ENCODE measurements around the gene SH3PXD2A. TPM values are rescaled to one million over a fixed set of nuclear protein-coding genes. Genes with fewer than 3 reads are reported as not detected.

Gene SH3PXD2A
- total RNA-seq, 1 donor = 3.1 TPM

GRCh38 chr10:103566536-103566935, 288.8 kb downstream of the SH3PXD2A start:
- Histone ChIP-seq H3K4me1 (ENCODE audit: insufficient read depth, low read length) (no peaks in the 10 kb centered on the region), H3K9me3 (ENCODE audit: low read depth, low read length) (no peaks in the 10 kb centered on the region), H3K27me3 (ENCODE audit: insufficient read depth, low read length) (no peaks in the 10 kb centered on the region), H3K4me3 (ENCODE audit: low read length) (no peak overlapping the region)

- Histone ChIP-seq H3K4me1 (ENCODE audit: insufficient read depth, low read length) (no peaks in the 10 kb centered on the region), H3K27me3 (ENCODE audit: insufficient read depth, low read length) (no peaks in the 10 kb centered on the region), H3K9me3 (ENCODE audit: low read depth, low read length) (no peaks in the 10 kb centered on the region), H3K4me3 (ENCODE audit: low read length) (no peak overlapping the region)
Measured at GRCh38 chr10:103564776-103565520, 290.4 kb downstream of the SH3PXD2A start.

- no peaks in the 10 kb centered on the region for H3K27me3 ChIP-seq (ENCODE audit: insufficient read depth, low read length)
- H3K9me3 ChIP-seq (ENCODE audit: low read depth, low read length) = no peaks in the 10 kb centered on the region
- no peaks in the 10 kb centered on the region for H3K4me1 ChIP-seq (ENCODE audit: insufficient read depth, low read length)
- no peak overlapping the region for H3K4me3 ChIP-seq (ENCODE audit: low read length)
Measured at GRCh38 chr10:103564116-103564501, 291.3 kb downstream of the SH3PXD2A start.

GRCh38 chr10:103563231-103564115, 291.9 kb downstream of the SH3PXD2A start:
- H3K27me3 ChIP-seq (ENCODE audit: insufficient read depth, low read length) = no peaks in the 10 kb centered on the region
- no peak overlapping the region for H3K4me3 ChIP-seq (ENCODE audit: low read length)
- H3K4me1 ChIP-seq (ENCODE audit: insufficient read depth, low read length) = no peaks in the 10 kb centered on the region
- H3K9me3 ChIP-seq (ENCODE audit: low read depth, low read length) = no peaks in the 10 kb centered on the region

GRCh38 chr10:103562383-103562782, 293.0 kb downstream of the SH3PXD2A start:
- Histone ChIP-seq H3K9me3 (ENCODE audit: low read depth, low read length) (no peaks in the 10 kb centered on the region), H3K27me3 (ENCODE audit: insufficient read depth, low read length) (no peaks in the 10 kb centered on the region)

GRCh38 chr10:103560886-103561285, 294.5 kb downstream of the SH3PXD2A start:
- Histone ChIP-seq H3K9me3 (ENCODE audit: low read depth, low read length) (no peaks in the 10 kb centered on the region), H3K4me3 (ENCODE audit: low read length) (no peak overlapping the region), H3K4me1 (ENCODE audit: insufficient read depth, low read length) (no peaks in the 10 kb centered on the region), H3K27me3 (ENCODE audit: insufficient read depth, low read length) (peaks cover under 1% of the 10 kb centered on the region)

More at GRCh38 chr10:103562383-103562782, 293.0 kb downstream of the SH3PXD2A start:
- Histone ChIP-seq H3K4me3 (ENCODE audit: low read length) (no peak overlapping the region), H3K4me1 (ENCODE audit: insufficient read depth, low read length) (no peaks in the 10 kb centered on the region)

- H3K4me1 ChIP-seq (ENCODE audit: insufficient read depth, low read length) = no peaks in the 10 kb centered on the region
- H3K9me3 ChIP-seq (ENCODE audit: low read depth, low read length) = no peaks in the 10 kb centered on the region
- H3K4me3 ChIP-seq (ENCODE audit: low read length) = no peak overlapping the region
- H3K27me3 ChIP-seq (ENCODE audit: insufficient read depth, low read length) = peaks cover 5% of the 10 kb centered on the region
Measured at GRCh38 chr10:103559776-103560175, 295.6 kb downstream of the SH3PXD2A start.

- Histone ChIP-seq H3K9me3 (ENCODE audit: low read depth, low read length) (no peaks in the 10 kb centered on the region), H3K4me3 (ENCODE audit: low read length) (no peak overlapping the region), H3K4me1 (ENCODE audit: insufficient read depth, low read length) (peaks cover 5% of the 10 kb centered on the region), H3K27me3 (ENCODE audit: insufficient read depth, low read length) (peaks cover 12% of the 10 kb centered on the region)
Measured at GRCh38 chr10:103558911-103559310, 296.5 kb downstream of the SH3PXD2A start.

GRCh38 chr10:103557455-103557854, 297.9 kb downstream of the SH3PXD2A start:
- no peak overlapping the region for H3K4me3 ChIP-seq (ENCODE audit: low read length)
- peaks cover 12% of the 10 kb centered on the region for H3K27me3 ChIP-seq (ENCODE audit: insufficient read depth, low read length)
- peaks cover 7% of the 10 kb centered on the region for H3K4me1 ChIP-seq (ENCODE audit: insufficient read depth, low read length)
- no peaks in the 10 kb centered on the region for H3K9me3 ChIP-seq (ENCODE audit: low read depth, low read length)

GRCh38 chr10:103556383-103557007, 298.9 kb downstream of the SH3PXD2A start:
- H3K4me3 ChIP-seq (ENCODE audit: low read length) = no peak overlapping the region
- H3K27me3 ChIP-seq (ENCODE audit: insufficient read depth, low read length) = peaks cover 12% of the 10 kb centered on the region
- H3K4me1 ChIP-seq (ENCODE audit: insufficient read depth, low read length) = peaks cover 17% of the 10 kb centered on the region
- H3K9me3 ChIP-seq (ENCODE audit: low read depth, low read length) = no peaks in the 10 kb centered on the region

- Histone ChIP-seq H3K9me3 (ENCODE audit: low read depth, low read length) (no peaks in the 10 kb centered on the region), H3K27me3 (ENCODE audit: insufficient read depth, low read length) (peaks cover 12% of the 10 kb centered on the region), H3K4me3 (ENCODE audit: low read length) (no peak overlapping the region), H3K4me1 (ENCODE audit: insufficient read depth, low read length) (peaks cover 17% of the 10 kb centered on the region)
Measured at GRCh38 chr10:103555712-103556111, 299.7 kb downstream of the SH3PXD2A start.

- H3K4me1 ChIP-seq (ENCODE audit: insufficient read depth, low read length) = peaks cover 17% of the 10 kb centered on the region
- no peaks in the 10 kb centered on the region for H3K9me3 ChIP-seq (ENCODE audit: low read depth, low read length)
- no peak overlapping the region for H3K4me3 ChIP-seq (ENCODE audit: low read length)
- H3K27me3 ChIP-seq (ENCODE audit: insufficient read depth, low read length) = peaks cover 12% of the 10 kb centered on the region
Measured at GRCh38 chr10:103555325-103555649, 300.1 kb downstream of the SH3PXD2A start.

- H3K9me3 ChIP-seq (ENCODE audit: low read depth, low read length) = no peaks in the 10 kb centered on the region
- peaks cover 17% of the 10 kb centered on the region for H3K4me1 ChIP-seq (ENCODE audit: insufficient read depth, low read length)
- peaks cover 12% of the 10 kb centered on the region for H3K27me3 ChIP-seq (ENCODE audit: insufficient read depth, low read length)
- H3K4me3 ChIP-seq (ENCODE audit: low read length) = no peak overlapping the region
Measured at GRCh38 chr10:103554488-103555324, 300.7 kb downstream of the SH3PXD2A start.

- peaks cover 17% of the 10 kb centered on the region for H3K4me1 ChIP-seq (ENCODE audit: insufficient read depth, low read length)
- H3K4me3 ChIP-seq (ENCODE audit: low read length) = no peak overlapping the region
- no peaks in the 10 kb centered on the region for H3K9me3 ChIP-seq (ENCODE audit: low read depth, low read length)
- peaks cover 12% of the 10 kb centered on the region for H3K27me3 ChIP-seq (ENCODE audit: insufficient read depth, low read length)
Measured at GRCh38 chr10:103553743-103554487, 301.5 kb downstream of the SH3PXD2A start.

Data from mononuclear cell (primary cell).